Upper lobe of left lung (tissue), 4 donors: ENCODE data around the gene GMDS.

ENCODE experiments used
- EP300 ChIP-seq, 4 donors: sonication (generic); formaldehyde crosslinking; IDR thresholded peaks; one replicate each; pipeline ENCODE4 v1.5.1; 2017; ENCODE audit warnings: antibody characterized with exemption in 4 of 4, control low read depth in 2 of 4
- POLR2A ChIP-seq, 4 donors: fragments of 450-650 bp; IDR thresholded peaks; one replicate each; pipeline ENCODE4 v1.5.1; 2016 to 2017; ENCODE audit warnings: antibody characterized with exemption in 4 of 4, mild to moderate bottlenecking in 2 of 4
- POLR2AphosphoS5 ChIP-seq, 2 donors: sonication (generic); formaldehyde crosslinking; IDR thresholded peaks; one replicate each; pipeline ENCODE4 v1.5.1; 2017; ENCODE audit warnings: antibody characterized with exemption in 2 of 2
- TF ChIP-seq, protein P1 (sequence below), 6 experiments: fragments of 450-650 bp in 4 of 6; fragments of 200-600 bp in 2 of 6; sonication (generic) in 2 of 6; IDR thresholded peaks; one replicate each; pipeline ENCODE4 v1.5.1; 2016 to 2019; ENCODE audit warnings: antibody characterized with exemption in 6 of 6

DNA sequence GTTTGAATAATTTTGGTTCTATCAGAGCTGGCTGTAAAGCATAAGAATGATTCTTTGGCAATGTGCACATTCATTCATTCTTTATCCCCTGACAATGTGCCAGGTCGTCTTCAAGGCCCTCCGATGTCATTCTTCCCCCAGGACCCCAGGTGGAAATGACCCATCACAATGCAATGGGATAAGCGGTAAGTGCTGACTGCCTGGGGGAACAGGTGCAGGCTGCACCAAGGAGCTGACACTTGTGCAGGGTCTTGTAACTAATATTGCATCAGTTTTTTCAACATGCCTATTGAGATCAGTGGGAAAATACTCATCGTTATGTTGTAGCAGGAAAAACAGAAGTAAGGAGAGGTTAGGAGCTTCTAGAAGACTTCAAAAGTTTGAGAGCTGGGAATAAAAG is 530.1 kb downstream of the GMDS start:
- TF ChIP-seq, protein P1, sequence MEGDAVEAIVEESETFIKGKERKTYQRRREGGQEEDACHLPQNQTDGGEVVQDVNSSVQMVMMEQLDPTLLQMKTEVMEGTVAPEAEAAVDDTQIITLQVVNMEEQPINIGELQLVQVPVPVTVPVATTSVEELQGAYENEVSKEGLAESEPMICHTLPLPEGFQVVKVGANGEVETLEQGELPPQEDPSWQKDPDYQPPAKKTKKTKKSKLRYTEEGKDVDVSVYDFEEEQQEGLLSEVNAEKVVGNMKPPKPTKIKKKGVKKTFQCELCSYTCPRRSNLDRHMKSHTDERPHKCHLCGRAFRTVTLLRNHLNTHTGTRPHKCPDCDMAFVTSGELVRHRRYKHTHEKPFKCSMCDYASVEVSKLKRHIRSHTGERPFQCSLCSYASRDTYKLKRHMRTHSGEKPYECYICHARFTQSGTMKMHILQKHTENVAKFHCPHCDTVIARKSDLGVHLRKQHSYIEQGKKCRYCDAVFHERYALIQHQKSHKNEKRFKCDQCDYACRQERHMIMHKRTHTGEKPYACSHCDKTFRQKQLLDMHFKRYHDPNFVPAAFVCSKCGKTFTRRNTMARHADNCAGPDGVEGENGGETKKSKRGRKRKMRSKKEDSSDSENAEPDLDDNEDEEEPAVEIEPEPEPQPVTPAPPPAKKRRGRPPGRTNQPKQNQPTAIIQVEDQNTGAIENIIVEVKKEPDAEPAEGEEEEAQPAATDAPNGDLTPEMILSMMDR (IDR thresholded peaks at IDR 0.05): no peak
- TF ChIP-seq EP300 (IDR thresholded peaks at IDR 0.05) (no peak), POLR2A (IDR thresholded peaks at IDR 0.05) (no peak), POLR2AphosphoS5 (IDR thresholded peaks at IDR 0.05) (no peak)
